ENCODE data around the gene MIX23.

GRCh38 chr3:122313281-122313680 lies 69.8 kb downstream of the MIX23 start:
- TF ChIP-seq SP1 (IDR thresholded peaks at IDR 0.05; ENCODE audit: low read depth, low read length), result no peak
- TF ChIP-seq, protein P1, sequence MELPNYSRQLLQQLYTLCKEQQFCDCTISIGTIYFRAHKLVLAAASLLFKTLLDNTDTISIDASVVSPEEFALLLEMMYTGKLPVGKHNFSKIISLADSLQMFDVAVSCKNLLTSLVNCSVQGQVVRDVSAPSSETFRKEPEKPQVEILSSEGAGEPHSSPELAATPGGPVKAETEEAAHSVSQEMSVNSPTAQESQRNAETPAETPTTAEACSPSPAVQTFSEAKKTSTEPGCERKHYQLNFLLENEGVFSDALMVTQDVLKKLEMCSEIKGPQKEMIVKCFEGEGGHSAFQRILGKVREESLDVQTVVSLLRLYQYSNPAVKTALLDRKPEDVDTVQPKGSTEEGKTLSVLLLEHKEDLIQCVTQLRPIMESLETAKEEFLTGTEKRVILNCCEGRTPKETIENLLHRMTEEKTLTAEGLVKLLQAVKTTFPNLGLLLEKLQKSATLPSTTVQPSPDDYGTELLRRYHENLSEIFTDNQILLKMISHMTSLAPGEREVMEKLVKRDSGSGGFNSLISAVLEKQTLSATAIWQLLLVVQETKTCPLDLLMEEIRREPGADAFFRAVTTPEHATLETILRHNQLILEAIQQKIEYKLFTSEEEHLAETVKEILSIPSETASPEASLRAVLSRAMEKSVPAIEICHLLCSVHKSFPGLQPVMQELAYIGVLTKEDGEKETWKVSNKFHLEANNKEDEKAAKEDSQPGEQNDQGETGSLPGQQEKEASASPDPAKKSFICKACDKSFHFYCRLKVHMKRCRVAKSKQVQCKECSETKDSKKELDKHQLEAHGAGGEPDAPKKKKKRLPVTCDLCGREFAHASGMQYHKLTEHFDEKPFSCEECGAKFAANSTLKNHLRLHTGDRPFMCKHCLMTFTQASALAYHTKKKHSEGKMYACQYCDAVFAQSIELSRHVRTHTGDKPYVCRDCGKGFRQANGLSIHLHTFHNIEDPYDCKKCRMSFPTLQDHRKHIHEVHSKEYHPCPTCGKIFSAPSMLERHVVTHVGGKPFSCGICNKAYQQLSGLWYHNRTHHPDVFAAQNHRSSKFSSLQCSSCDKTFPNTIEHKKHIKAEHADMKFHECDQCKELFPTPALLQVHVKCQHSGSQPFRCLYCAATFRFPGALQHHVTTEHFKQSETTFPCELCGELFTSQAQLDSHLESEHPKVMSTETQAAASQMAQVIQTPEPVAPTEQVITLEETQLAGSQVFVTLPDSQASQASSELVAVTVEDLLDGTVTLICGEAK (IDR thresholded peaks at IDR 0.05; ENCODE audit: borderline replicate concordance), result no peak
- no peak for TF ChIP-seq POLR2AphosphoS2 (IDR thresholded peaks at IDR 0.05; ENCODE audit: low read depth, low read length)
- TF ChIP-seq POLR2A (IDR thresholded peaks at IDR 0.05; ENCODE audit: low read depth, low read length), result no peak
- TF ChIP-seq BRCA1 (IDR thresholded peaks at IDR 0.05; ENCODE audit: low read depth, low read length), result no peak
- TF ChIP-seq, protein P2, sequence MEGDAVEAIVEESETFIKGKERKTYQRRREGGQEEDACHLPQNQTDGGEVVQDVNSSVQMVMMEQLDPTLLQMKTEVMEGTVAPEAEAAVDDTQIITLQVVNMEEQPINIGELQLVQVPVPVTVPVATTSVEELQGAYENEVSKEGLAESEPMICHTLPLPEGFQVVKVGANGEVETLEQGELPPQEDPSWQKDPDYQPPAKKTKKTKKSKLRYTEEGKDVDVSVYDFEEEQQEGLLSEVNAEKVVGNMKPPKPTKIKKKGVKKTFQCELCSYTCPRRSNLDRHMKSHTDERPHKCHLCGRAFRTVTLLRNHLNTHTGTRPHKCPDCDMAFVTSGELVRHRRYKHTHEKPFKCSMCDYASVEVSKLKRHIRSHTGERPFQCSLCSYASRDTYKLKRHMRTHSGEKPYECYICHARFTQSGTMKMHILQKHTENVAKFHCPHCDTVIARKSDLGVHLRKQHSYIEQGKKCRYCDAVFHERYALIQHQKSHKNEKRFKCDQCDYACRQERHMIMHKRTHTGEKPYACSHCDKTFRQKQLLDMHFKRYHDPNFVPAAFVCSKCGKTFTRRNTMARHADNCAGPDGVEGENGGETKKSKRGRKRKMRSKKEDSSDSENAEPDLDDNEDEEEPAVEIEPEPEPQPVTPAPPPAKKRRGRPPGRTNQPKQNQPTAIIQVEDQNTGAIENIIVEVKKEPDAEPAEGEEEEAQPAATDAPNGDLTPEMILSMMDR (IDR thresholded peaks at IDR 0.05 in 2 of 3, conservative IDR thresholded peaks at IDR 0.05 in 1 of 3; ENCODE audit: control insufficient read depth in 2 of 3, extremely low read depth in 1 of 3, insufficient read depth in 1 of 3, low read depth in 3 of 3, low read length in 3 of 3), result no peak
- TF ChIP-seq FOXK2 (IDR thresholded peaks at IDR 0.05), result no peak
- no peak for TF ChIP-seq SRF (IDR thresholded peaks at IDR 0.05; ENCODE audit: low read depth in 2 of 2, low read length in 2 of 2)
- TF ChIP-seq RAD21 (IDR thresholded peaks at IDR 0.05; ENCODE audit: insufficient read depth, low read depth, low read length), result no peak

Measured in GM12878 (cell line).